SK-N-SH treated with all-trans-retinoic acid at 6 μM for 48 hours (cell line): Measurements from ENCODE around the gene FBXW4.
A peak's percentile ranks its signal among the peaks of the same experiment; 100 is the strongest.

Experiments
- ATAC-seq: fragments of 200-7000 bp; cut with Tn5 transposase; 3 replicates; pipeline ENCODE4 v1.9.1; 2020; ENCODE audit warnings: mild to moderate bottlenecking, moderate library complexity
- BACH2 ChIP-seq: fragments of 250-450 bp; sonication (Bioruptor Pico); IDR thresholded peaks from 2 replicates; pipeline ENCODE4 v1.9.0; 2021; ENCODE audit warnings: mild to moderate bottlenecking, borderline replicate concordance
- CREB5 ChIP-seq: fragments of 250-450 bp; sonication (Bioruptor Pico); IDR thresholded peaks from 2 replicates; pipeline ENCODE4 v1.5.1; 2020; ENCODE audit warnings: low read depth, mild to moderate bottlenecking, moderate library complexity
- CSDC2 ChIP-seq: fragments of 250-450 bp; sonication (Bioruptor Pico); IDR thresholded peaks from 2 replicates; pipeline ENCODE4 v1.5.0; 2020; ENCODE audit warnings: mild to moderate bottlenecking, moderate library complexity
- CSRNP3 ChIP-seq: fragments of 250-450 bp; sonication (Bioruptor Pico); IDR thresholded peaks from 2 replicates; pipeline ENCODE4 v1.5.1; 2021; ENCODE audit warnings: mild to moderate bottlenecking, moderate library complexity
- ESRRG ChIP-seq: fragments of 250-450 bp; sonication (Bioruptor Pico); IDR thresholded peaks from 2 replicates; pipeline ENCODE4 v1.6.1; 2021; ENCODE audit warnings: mild to moderate bottlenecking
- GLIS3 ChIP-seq: fragments of 250-450 bp; sonication (Bioruptor Pico); IDR thresholded peaks from 2 replicates; pipeline ENCODE4 v1.5.0; 2020; ENCODE audit warnings: mild to moderate bottlenecking, moderate library complexity
- ISL1 ChIP-seq: fragments of 250-450 bp; sonication (Bioruptor Pico); IDR thresholded peaks from 2 replicates; pipeline ENCODE4 v2.1.2; 2022; ENCODE audit warnings: mild to moderate bottlenecking, moderate library complexity
- OSR1 ChIP-seq: fragments of 250-450 bp; sonication (Bioruptor Pico); IDR thresholded peaks from 2 replicates; pipeline ENCODE4 v1.8.0; 2022; ENCODE audit warnings: moderate library complexity, mild to moderate bottlenecking, inconsistent platforms
- PATZ1 ChIP-seq: fragments of 250-450 bp; sonication (Bioruptor Pico); IDR thresholded peaks from 2 replicates; pipeline ENCODE4 v1.8.0; 2020; ENCODE audit warnings: mild to moderate bottlenecking, moderate library complexity, borderline replicate concordance
- POU6F1 ChIP-seq: fragments of 250-450 bp; sonication (Bioruptor Pico); IDR thresholded peaks from 2 replicates; pipeline ENCODE4 v1.8.0; 2021; ENCODE audit warnings: low read depth, mild to moderate bottlenecking, moderate library complexity, borderline replicate concordance
- PPARA ChIP-seq: fragments of 250-450 bp; sonication (Bioruptor Pico); IDR thresholded peaks from 2 replicates; pipeline ENCODE4 v1.5.0; 2020; ENCODE audit warnings: mild to moderate bottlenecking, borderline replicate concordance
- RARB ChIP-seq: fragments of 250-450 bp; sonication (Bioruptor Pico); IDR thresholded peaks from 2 replicates; pipeline ENCODE4 v1.8.0; 2021; ENCODE audit warnings: mild to moderate bottlenecking, moderate library complexity
- SNAI2 ChIP-seq: fragments of 250-450 bp; sonication (Bioruptor Pico); IDR thresholded peaks from 2 replicates; pipeline ENCODE4 v1.5.0; 2020; ENCODE audit warnings: mild to moderate bottlenecking, moderate library complexity
- TCF4 ChIP-seq: fragments of 250-450 bp; sonication (Bioruptor Pico); IDR thresholded peaks from 2 replicates; pipeline ENCODE4 v1.8.0; 2021; ENCODE audit warnings: mild to moderate bottlenecking, moderate library complexity, borderline replicate concordance
- TOX ChIP-seq: fragments of 250-450 bp; sonication (Bioruptor Pico); IDR thresholded peaks from 2 replicates; pipeline ENCODE4 v1.8.0; 2021; ENCODE audit warnings: mild to moderate bottlenecking, moderate library complexity, borderline replicate concordance
- TSHZ2 ChIP-seq: fragments of 250-450 bp; sonication (Bioruptor Pico); IDR thresholded peaks from 2 replicates; pipeline ENCODE4 v1.5.0; 2020; ENCODE audit warnings: mild to moderate bottlenecking, moderate library complexity
- ZC3H10 ChIP-seq: fragments of 250-450 bp; sonication (Bioruptor Pico); IDR thresholded peaks from 2 replicates; pipeline ENCODE4 v1.5.1; 2021; ENCODE audit warnings: mild to moderate bottlenecking, moderate library complexity
- ZFP3 ChIP-seq: fragments of 250-450 bp; sonication (Bioruptor Pico); IDR thresholded peaks from 2 replicates; pipeline ENCODE4 v1.5.0; 2020; ENCODE audit warnings: mild to moderate bottlenecking, moderate library complexity
- ZNF565 ChIP-seq: fragments of 450-650 bp; formaldehyde crosslinking; conservative IDR thresholded peaks from 2 replicates; pipeline ENCODE4 v1.5.0; 2020; ENCODE audit warnings: low read depth, mild to moderate bottlenecking, moderate library complexity
- ZNF70 ChIP-seq: fragments of 450-650 bp; formaldehyde crosslinking; IDR thresholded peaks from 2 replicates; pipeline ENCODE4 v1.5.0; 2020; ENCODE audit warnings: mild to moderate bottlenecking, moderate library complexity
- ZNF8 ChIP-seq: fragments of 450-650 bp; formaldehyde crosslinking; IDR thresholded peaks from 2 replicates; pipeline ENCODE4 v1.5.0; 2020; ENCODE audit warnings: mild to moderate bottlenecking, moderate library complexity

The FBXW4 gene

GRCh38 chr10:101690461-101690860, 4.5 kb downstream of the FBXW4 start:
- ATAC-seq, result no peak
- no peak for TF ChIP-seq TOX (CRISPR knock-in tag)
- no peak for TF ChIP-seq ZFP3 (CRISPR knock-in tag)
- TF ChIP-seq BACH2 (CRISPR knock-in tag), result no peak
- no peak for TF ChIP-seq TSHZ2
- no peak for TF ChIP-seq PATZ1 (CRISPR knock-in tag)
- no peak for TF ChIP-seq ISL1
- TF ChIP-seq PPARA (CRISPR knock-in tag), result no peak
- TF ChIP-seq ZNF565 (CRISPR knock-in tag), result no peak
- no peak for TF ChIP-seq ZNF8 (CRISPR knock-in tag)
- no peak for TF ChIP-seq GLIS3 (CRISPR knock-in tag)
- no peak for TF ChIP-seq CSRNP3 (CRISPR knock-in tag)
- TF ChIP-seq CREB5 (CRISPR knock-in tag), result no peak
- TF ChIP-seq TCF4 (CRISPR knock-in tag), result no peak
- no peak for TF ChIP-seq CSDC2 (CRISPR knock-in tag)
- no peak for TF ChIP-seq RARB (CRISPR knock-in tag)
- no peak for TF ChIP-seq ZC3H10
- TF ChIP-seq ESRRG (CRISPR knock-in tag), result no peak
- TF ChIP-seq POU6F1 (CRISPR knock-in tag), result no peak
- no peak for TF ChIP-seq SNAI2 (CRISPR knock-in tag)

- ATAC-seq, result peak; percentile 70
- TF ChIP-seq ISL1, result no peak
- TF ChIP-seq ZC3H10, result no peak
- TF ChIP-seq ZNF70, result no peak
- TF ChIP-seq ESRRG (CRISPR knock-in tag), result no peak
- no peak for TF ChIP-seq GLIS3 (CRISPR knock-in tag)
- TF ChIP-seq OSR1 (CRISPR knock-in tag), result no peak
- TF ChIP-seq RARB (CRISPR knock-in tag), result no peak
- no peak for TF ChIP-seq PATZ1 (CRISPR knock-in tag)
- TF ChIP-seq ZNF565 (CRISPR knock-in tag), result no peak
- no peak for TF ChIP-seq CREB5 (CRISPR knock-in tag)
- TF ChIP-seq POU6F1 (CRISPR knock-in tag), result no peak
- no peak for TF ChIP-seq TSHZ2
- TF ChIP-seq PPARA (CRISPR knock-in tag), result no peak
- TF ChIP-seq TCF4 (CRISPR knock-in tag), result no peak
These were observed 7.8 kb downstream of the FBXW4 start for GRCh38 chr10:101687071-101687658.
